Heart right ventricle (tissue), 16 donors: ENCODE data around the gene OCIAD1. TPM values are rescaled to one million over a fixed set of nuclear protein-coding genes. Genes with fewer than 3 reads are reported as not detected.

ENCODE experiments used
- ATAC-seq, 8 donors: fragments of 200-7000 bp; cut with Tn5 transposase; one replicate each; pipeline ENCODE4 v1.9.1; 2020; ENCODE audit warnings: mild to moderate bottlenecking in 8 of 8, moderate library complexity in 8 of 8, moderate number of reproducible peaks in 1 of 8
- DNase-seq, 2 donors: peaks; one replicate each; pipeline ENCODE4 v3.0.0-alpha.2; 2020
- H3K27ac ChIP-seq, 10 donors: fragments of 200-600 bp; sonication (generic) in 2 of 10; one replicate each; pipeline versions ENCODE4 v1.5.0 to v1.8.0; 2020 to 2022; ENCODE audit warnings: mild to moderate bottlenecking in 3 of 10
- H3K27me3 ChIP-seq, 7 donors: fragments of 200-600 bp; one replicate each; pipeline ENCODE4 v1.8.0; 2021 to 2022; ENCODE audit warnings: mild to moderate bottlenecking in 2 of 7
- H3K36me3 ChIP-seq, 9 donors: fragments of 200-600 bp; sonication (generic) in 1 of 9; one replicate each; pipeline versions ENCODE4 v1.5.0 to v1.8.0; 2020 to 2022; ENCODE audit warnings: mild to moderate bottlenecking in 2 of 9
- H3K4me1 ChIP-seq, 9 donors: fragments of 200-600 bp; sonication (generic) in 1 of 9; one replicate each; pipeline versions ENCODE4 v1.5.0 to v1.8.0; 2020 to 2022; ENCODE audit warnings: mild to moderate bottlenecking in 4 of 9
- H3K4me3 ChIP-seq, 10 donors: fragments of 200-600 bp; sonication (generic) in 2 of 10; one replicate each; pipeline versions ENCODE4 v1.5.0 to v1.8.0; 2020 to 2022; ENCODE audit warnings: mild to moderate bottlenecking in 7 of 10, moderate library complexity in 2 of 10
- H3K9me3 ChIP-seq, 11 donors: fragments of 200-600 bp in 10 of 11; sonication (generic) in 2 of 11; one replicate each; pipeline versions ENCODE4 v1.5.0 to v1.8.0; 2013 to 2022; ENCODE audit warnings: mild to moderate bottlenecking in 2 of 11, control low read depth in 1 of 11, moderate library complexity in 1 of 11
- CTCF ChIP-seq, 9 donors: fragments of 200-600 bp; sonication (generic) in 2 of 9; IDR thresholded peaks; one replicate each; pipeline versions ENCODE4 v1.5.0 to v1.8.0; 2021 to 2022; ENCODE audit warnings: antibody characterized with exemption in 9 of 9, mild to moderate bottlenecking in 5 of 9, moderate library complexity in 1 of 9
- WGBS, 2 donors: extraction: QIAGEN DNeasy Blood & Tissue Kit; methylation state at CpG; one replicate each; pipeline ENCODE4 v1.1.7; 2013; ENCODE audit warnings: inconsistent platforms in 1 of 2; 5-methylcytosine and 5-hydroxymethylcytosine counted together
- intact Hi-C, 10 donors: fragments of 100-400 bp; cut with DNase I; formaldehyde crosslinking; loops; one replicate each; pipeline versions ENCODE4 v1.11.1 to v1.14.2; 2022
- polyA plus RNA-seq, 2 donors: library from polyadenylated mRNA; stranded (reverse); fragments of 200-250 nt; gene quantifications; one replicate each; pipeline ENCODE4 v1.2.3, GENCODE V29; 2013
- total RNA-seq, 10 donors: library from RNA; stranded (reverse); fragmentation: NEBNext Ultra II Directional in 3 of 10; extraction: Animal tissue kit (Norgen Biotek cat#: 25700) in 3 of 10; gene quantifications; one replicate each; pipeline versions ENCODE4 v1.2.1 to v1.2.4, GENCODE V29; 2021 to 2023
- donor health status: Arrhythmogenic right ventricular cardiomyopathy.
- donor health status: ischemic (EF 13 %, LVEDD 7.1; RV severe dilation, severe dysfunction).
- donor health status: healthy with polysubstance abuse.
- donor health status: DM: no; HTN: yes; CAD: no.
- donor health status: DM: no; HTN: no; CAD: no.
- donor health status: ischemic (EF 25% LVEDD 6.9; RV normal size, moderate dysfunction).
- donor health status: ischemic (EF 25% LVEDD 5.7; RV mildly dilated, moderate dysfunction).
- donor health status: healthy.
- donor health status: DM: yes; HTN: yes; CAD: no.
- donor health status: Ischemic cardiomyopathy.
- donor health status: ischemic (EF 35%, LVEDD 5.7; RV mildly dilated, moderate dysfunction).
- donor health status: nonischemic (EF 11% LVEDD 7.7; RV severe dilation, severe dysfunction).
- donor health status: DM: yes; HTN: yes; CAD: no.
- donor health status: PGD.
- donor health status: ischemic (EF 29% LVEDD 5.4; RV normal size, mild dysfunction).
- donor health status: nonischemic (EF 23%, LVEDD 6.1; RV moderate dilation, normal function).

Gene OCIAD1
- total and polyA plus RNA-seq, 12 donors: 106 to 183 (median 156) TPM

GRCh38 chr4:48853604-48854394 lies 22.9 kb downstream of the OCIAD1 start:
- H3K27me3 ChIP-seq: no peaks in the 10 kb centered on the region
- no peak for TF ChIP-seq CTCF (IDR thresholded peaks at IDR 0.05)
- H3K27ac ChIP-seq: no peak overlapping the region
- peaks cover 0 to 2% (median 0%) of the 10 kb centered on the region in 11 donors for H3K9me3 ChIP-seq
- peaks cover 0 to 100% (median 45%) of the 10 kb centered on the region in 9 donors for H3K36me3 ChIP-seq
- DNase-seq (no peak), ATAC-seq (no peak)
- no peak overlapping the region for H3K4me3 ChIP-seq
- intact Hi-C loops: loop anchor here in 1 of 10 donors (10.0 kb wide), 1 partner anchor 279 kb away; no protein-coding TSS in a partner anchor
- H3K4me1 ChIP-seq: no peaks in the 10 kb centered on the region
- 89 to 90% methylated on average over 4 of the region's 4 CpGs for WGBS, 2 donors

GRCh38 chr4:48854395-48854683 lies 23.5 kb downstream of the OCIAD1 start:
- intact Hi-C loops: loop anchor here in 1 of 10 donors (10.0 kb wide), 1 partner anchor 280 kb away; no protein-coding TSS in a partner anchor

GRCh38 chr4:48854982-48855381 lies 24.1 kb downstream of the OCIAD1 start:
- intact Hi-C loops: loop anchor here in 1 of 10 donors (10.0 kb wide), 1 partner anchor 280 kb away; no protein-coding TSS in a partner anchor
- no peak for TF ChIP-seq CTCF (IDR thresholded peaks at IDR 0.05)
- Histone ChIP-seq H3K4me1 (no peaks in the 10 kb centered on the region), H3K9me3 (no peaks in the 10 kb centered on the region), H3K27me3 (no peaks in the 10 kb centered on the region), H3K4me3 (no peak overlapping the region), H3K27ac (no peak overlapping the region), H3K36me3 (peaks cover 0 to 100% (median 47%) of the 10 kb centered on the region in 9 donors)
- ATAC-seq: no peak
- WGBS, 2 donors: 87 to 95% methylated on average over 2 of the region's 2 CpGs
- no peak for DNase-seq

More at GRCh38 chr4:48854395-48854683, 23.5 kb downstream of the OCIAD1 start:
- no peaks in the 10 kb centered on the region for H3K27me3 ChIP-seq
- H3K9me3 ChIP-seq: no peaks in the 10 kb centered on the region
- no peak overlapping the region for H3K27ac ChIP-seq
- peaks cover 0 to 100% (median 45%) of the 10 kb centered on the region in 9 donors for H3K36me3 ChIP-seq
- no peak for TF ChIP-seq CTCF (IDR thresholded peaks at IDR 0.05)
- DNase-seq: no peak
- no peaks in the 10 kb centered on the region for H3K4me1 ChIP-seq
- ATAC-seq: no peak
- H3K4me3 ChIP-seq: no peak overlapping the region
- 95 to 100% methylated on average over 1 of the region's 1 CpG for WGBS, 2 donors

- ATAC-seq (no peak), DNase-seq (no peak)
- intact Hi-C loops: loop anchor here in 1 of 10 donors (10.0 kb wide), 1 partner anchor 283 kb away; no protein-coding TSS in a partner anchor
Observed at GRCh38 chr4:48858130-48858529, 27.2 kb downstream of the OCIAD1 start.

More at GRCh38 chr4:48858130-48858529, 27.2 kb downstream of the OCIAD1 start:
- no peak for TF ChIP-seq CTCF (IDR thresholded peaks at IDR 0.05)
- H3K9me3 ChIP-seq: no peaks in the 10 kb centered on the region
- no peaks in the 10 kb centered on the region for H3K4me1 ChIP-seq
- H3K36me3 ChIP-seq: peaks cover 0 to 89% (median 43%) of the 10 kb centered on the region in 9 donors
- no peaks in the 10 kb centered on the region for H3K27me3 ChIP-seq
- H3K27ac ChIP-seq: no peak overlapping the region
- 92 to 93% methylated on average over 7 of the region's 7 CpGs for WGBS, 2 donors
- H3K4me3 ChIP-seq: no peak overlapping the region
